HEK293T (cell line): Measurements from ENCODE around the gene NKX1-1.

Experiments
- FOXK2 ChIP-seq: fragments of 450-650 bp; IDR thresholded peaks from 2 replicates; pipeline ENCODE4 v1.6.1; 2016; ENCODE audit warnings: mild to moderate bottlenecking
- HDGF ChIP-seq: fragments of 450-650 bp; IDR thresholded peaks from 2 replicates; pipeline ENCODE4 v1.6.1; 2017; ENCODE audit warnings: antibody characterized with exemption, borderline replicate concordance
- LEF1 ChIP-seq: fragments of 450-650 bp; IDR thresholded peaks from 2 replicates; pipeline ENCODE4 v1.6.1; 2017; ENCODE audit warnings: mild to moderate bottlenecking, borderline replicate concordance
- PKNOX1 ChIP-seq: fragments of 450-650 bp; IDR thresholded peaks from 2 replicates; pipeline ENCODE4 v1.6.1; 2016
- SP1 ChIP-seq: fragments of 450-650 bp; IDR thresholded peaks from 2 replicates; pipeline ENCODE4 v1.6.1; 2017

GRCh38 chr4:1364748-1365147 is 41.5 kb downstream of the NKX1-1 start:
- no peak for TF ChIP-seq PKNOX1
- no peak for TF ChIP-seq SP1
- no peak for TF ChIP-seq LEF1
- TF ChIP-seq HDGF, result no peak
- no peak for TF ChIP-seq FOXK2
